OCI-LY7 (cell line): ENCODE measurements around the gene BST1.

Experiments
- EZH2phosphoT487 ChIP-seq: fragments of 200-600 bp; sonication (generic); IDR thresholded peaks from 2 replicates; pipeline ENCODE4 v1.6.1; 2018; ENCODE audit warnings: low read depth, borderline replicate concordance, mild to moderate bottlenecking, mixed run types, antibody characterized with exemption, low read length, moderate library complexity, mixed read lengths
- TF ChIP-seq, protein P1 (sequence below): fragments of 200-600 bp; sonication (generic); conservative IDR thresholded peaks from 2 replicates; pipeline ENCODE4 v1.5.1; 2014; ENCODE audit warnings: mild to moderate bottlenecking, antibody characterized with exemption, low read length, moderate library complexity, mixed read lengths

DNA sequence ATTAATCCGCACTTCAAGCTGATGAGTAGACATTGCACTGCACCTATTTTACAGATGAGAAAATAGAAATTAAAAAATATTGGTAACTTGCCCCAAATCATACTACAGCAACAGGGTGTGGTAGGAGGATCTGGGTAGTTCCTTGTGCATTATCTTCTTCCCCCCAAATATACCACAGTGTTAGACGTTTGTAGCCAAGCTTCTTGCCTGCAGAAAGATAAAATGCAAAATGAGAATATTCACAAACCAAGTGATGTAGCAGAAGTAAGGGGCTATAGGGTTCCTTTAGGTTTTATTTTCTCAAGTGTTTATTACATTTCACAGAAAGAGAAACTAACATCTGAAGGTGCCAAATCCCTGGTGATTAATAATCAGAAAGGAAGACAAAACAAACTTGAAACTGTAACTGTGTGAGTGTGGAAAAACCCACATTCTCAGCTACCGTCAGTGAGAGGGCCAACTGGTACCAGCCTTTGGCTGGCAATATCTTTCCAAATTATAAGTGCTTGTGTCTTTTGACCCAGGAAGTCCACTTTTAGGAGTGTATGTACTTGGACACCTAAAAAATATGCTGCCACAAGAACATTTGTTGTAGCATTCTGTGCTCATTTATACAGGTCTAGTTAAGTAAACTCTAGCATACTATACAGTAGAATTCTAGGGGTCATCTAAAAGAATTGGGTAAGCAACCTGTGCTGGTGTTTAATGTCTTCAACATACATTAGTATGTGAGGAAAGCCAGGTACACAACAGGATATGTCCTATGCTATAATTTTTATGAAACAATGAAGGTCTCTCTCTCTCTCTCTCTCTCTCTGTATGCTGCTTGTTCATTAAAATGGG is 68.6 kb downstream of the BST1 start:
- TF ChIP-seq, protein P1, sequence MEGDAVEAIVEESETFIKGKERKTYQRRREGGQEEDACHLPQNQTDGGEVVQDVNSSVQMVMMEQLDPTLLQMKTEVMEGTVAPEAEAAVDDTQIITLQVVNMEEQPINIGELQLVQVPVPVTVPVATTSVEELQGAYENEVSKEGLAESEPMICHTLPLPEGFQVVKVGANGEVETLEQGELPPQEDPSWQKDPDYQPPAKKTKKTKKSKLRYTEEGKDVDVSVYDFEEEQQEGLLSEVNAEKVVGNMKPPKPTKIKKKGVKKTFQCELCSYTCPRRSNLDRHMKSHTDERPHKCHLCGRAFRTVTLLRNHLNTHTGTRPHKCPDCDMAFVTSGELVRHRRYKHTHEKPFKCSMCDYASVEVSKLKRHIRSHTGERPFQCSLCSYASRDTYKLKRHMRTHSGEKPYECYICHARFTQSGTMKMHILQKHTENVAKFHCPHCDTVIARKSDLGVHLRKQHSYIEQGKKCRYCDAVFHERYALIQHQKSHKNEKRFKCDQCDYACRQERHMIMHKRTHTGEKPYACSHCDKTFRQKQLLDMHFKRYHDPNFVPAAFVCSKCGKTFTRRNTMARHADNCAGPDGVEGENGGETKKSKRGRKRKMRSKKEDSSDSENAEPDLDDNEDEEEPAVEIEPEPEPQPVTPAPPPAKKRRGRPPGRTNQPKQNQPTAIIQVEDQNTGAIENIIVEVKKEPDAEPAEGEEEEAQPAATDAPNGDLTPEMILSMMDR: no peak
- no peak for TF ChIP-seq EZH2phosphoT487
